GM18873 (cell line): Measurements from ENCODE around the gene FERMT1.
"Not testable (repeated sequence)": the region's sequence is repeated elsewhere in the genome, so short reads cannot be mapped to it uniquely, and the experiment has no call there.

ENCODE experiments used
- ATAC-seq: cut with Tn5 transposase; IDR thresholded peaks from one replicate; pipeline ENCODE4 v1.9.1; 2021; ENCODE audit warnings: mild to moderate bottlenecking, moderate library complexity, moderate number of reproducible peaks; ENCODE audit not compliant: unreplicated experiment, low FRiP score

Gene FERMT1

GRCh38 chr20:6044115-6044514, 78.7 kb downstream of the FERMT1 start:
- no peak for ATAC-seq

DNA sequence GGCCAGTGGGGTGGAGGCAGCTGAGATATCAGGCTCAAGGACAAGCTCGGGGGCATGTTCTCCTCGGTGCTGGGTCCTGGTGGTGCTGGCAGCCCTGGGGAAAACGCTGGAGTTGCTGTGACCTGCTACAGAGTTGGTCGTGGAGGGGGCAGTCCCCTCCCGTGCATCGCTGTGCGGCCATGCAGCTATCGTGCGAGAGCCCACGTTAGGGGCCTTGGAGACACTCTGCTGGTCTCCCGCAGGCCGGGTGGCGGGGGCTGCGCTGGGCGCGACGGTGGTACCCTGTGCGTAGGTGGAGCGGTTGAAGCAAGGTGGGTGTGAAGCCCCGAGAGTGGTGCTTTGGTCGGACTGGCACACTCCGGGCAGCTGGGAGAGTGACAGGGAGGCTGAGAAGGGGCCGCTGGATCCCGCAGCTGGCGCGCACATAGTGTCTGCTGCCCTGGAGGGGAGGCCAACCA, 81.0 kb downstream of the FERMT1 start:
- no peak for ATAC-seq

- ATAC-seq, result no peak
These were observed 81.6 kb downstream of the FERMT1 start for GRCh38 chr20:6040958-6041807.

DNA sequence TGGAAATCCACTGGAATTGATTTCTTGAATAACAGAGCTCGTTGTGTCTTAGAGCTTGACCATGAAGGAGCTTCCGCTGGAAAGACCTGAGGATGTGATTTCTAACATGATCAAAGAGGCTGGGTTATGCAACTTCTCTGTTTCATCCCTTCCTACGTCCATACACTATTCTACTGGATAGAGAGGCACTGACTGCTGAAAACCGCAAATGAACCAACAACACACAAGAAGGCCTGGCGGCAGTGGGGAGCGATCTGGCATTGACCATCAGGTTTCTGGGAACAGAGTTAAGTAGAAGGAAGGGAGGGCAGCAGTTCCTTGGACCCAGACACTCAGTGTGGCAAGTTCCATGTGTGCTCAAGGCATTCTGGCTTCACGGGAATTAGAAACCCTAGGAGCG, 82.3 kb downstream of the FERMT1 start:
- ATAC-seq, result no peak

GRCh38 chr20:6039766-6040165, 83.1 kb downstream of the FERMT1 start:
- no peak for ATAC-seq

GRCh38 chr20:6038256-6038655, 84.6 kb downstream of the FERMT1 start:
- no peak for ATAC-seq

GRCh38 chr20:6037082-6037481, 85.7 kb downstream of the FERMT1 start:
- no peak for ATAC-seq

- no peak for ATAC-seq
These were observed 86.6 kb downstream of the FERMT1 start for GRCh38 chr20:6036213-6036612.

GRCh38 chr20:6034134-6034969, 88.5 kb downstream of the FERMT1 start:
- ATAC-seq, result no peak

DNA sequence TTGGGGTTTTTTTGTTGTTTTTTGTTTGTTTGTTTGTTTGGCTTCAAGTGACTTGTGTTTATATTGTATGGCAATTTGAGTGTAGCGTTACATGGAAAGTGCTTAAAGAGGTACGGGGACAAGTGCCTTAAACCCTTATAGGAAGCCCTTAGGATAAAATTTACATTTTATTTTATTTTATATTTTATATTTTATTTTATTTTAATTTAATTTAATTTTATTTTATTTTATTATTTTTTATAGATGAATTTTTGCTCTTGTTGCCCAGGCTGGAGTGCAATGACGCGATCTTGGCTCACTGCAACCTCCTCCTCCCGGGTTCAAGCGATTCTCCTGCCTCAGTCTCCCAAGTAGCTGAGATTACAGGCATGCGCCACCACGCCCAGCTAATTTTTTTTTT, 89.9 kb downstream of the FERMT1 start:
- ATAC-seq, result not testable (repeated sequence)

- no peak for ATAC-seq
These were observed 92.3 kb downstream of the FERMT1 start for GRCh38 chr20:6030453-6031080.

DNA sequence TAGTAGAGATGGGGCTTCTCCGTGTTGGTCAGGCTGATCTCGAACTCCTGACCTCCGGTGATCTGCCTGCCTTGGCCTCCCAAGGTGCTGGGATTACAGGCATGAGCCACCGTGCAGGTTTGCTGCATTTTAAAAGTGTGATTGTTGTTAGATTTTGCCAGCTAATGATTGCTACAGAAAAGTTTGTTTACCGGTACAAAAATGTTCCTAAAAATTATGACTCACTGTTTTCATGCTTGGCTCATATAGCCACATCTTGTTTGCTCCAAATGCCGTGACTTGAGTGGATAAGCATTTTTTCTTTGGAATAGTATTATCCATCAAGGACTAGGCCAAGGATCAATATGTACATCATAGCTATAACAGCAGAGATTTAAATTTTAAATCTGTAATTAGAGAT, 93.3 kb downstream of the FERMT1 start:
- no peak for ATAC-seq

- no peak for ATAC-seq
These were observed 94.0 kb downstream of the FERMT1 start for GRCh38 chr20:6028818-6029217.

GRCh38 chr20:6026051-6026450, 96.8 kb downstream of the FERMT1 start:
- no peak for ATAC-seq
